PC-3 (cell line): ENCODE results near the gene CEP112. TPM values are rescaled to one million over a fixed set of nuclear protein-coding genes. Genes with fewer than 3 reads are reported as not detected.

Source experiments
- ATAC-seq: fragments of 200-7000 bp; cut with Tn5 transposase; 2 replicates; pipeline ENCODE4 v1.9.1; 2020; ENCODE audit warnings: mild to moderate bottlenecking, moderate library complexity
- BruUV-seq: library from RNA; stranded (reverse); fragments of 400-500 nt; replicated peaks from 2 replicates; lab custom pipeline; 2021; lab: Mats Ljungman, UMichigan
- CTCF ChIA-PET: fragments of 300-600 bp; sonication (Branson Sonifier 250); formaldehyde crosslinking; loops from one replicate; lab custom pipeline; 2022; ENCODE audit warnings: antibody characterized with exemption; lab: Charles Lee
- POLR2A ChIA-PET: fragments of 300-600 bp; sonication (Branson Sonifier 250); formaldehyde crosslinking; loops from one replicate; lab custom pipeline; 2022; ENCODE audit warnings: antibody characterized with exemption; ENCODE audit not compliant: unreplicated experiment; lab: Charles Lee
- DNase-seq: peaks from one replicate; pipeline ENCODE4 v3.0.0-alpha.2; 2015
- H2AFZ ChIP-seq: fragments of 300-600 bp; sonication (generic); 2 replicates; pipeline ENCODE4 v1.6.0; 2016; ENCODE audit warnings: antibody characterized with exemption, low read length
- H3F3A ChIP-seq: fragments of 300-600 bp; sonication (generic); one replicate; pipeline ENCODE4 v1.6.0; 2017; ENCODE audit warnings: antibody characterized with exemption, low read length, control low read depth, mild to moderate bottlenecking; ENCODE audit not compliant: unreplicated experiment
- H3K27ac ChIP-seq: fragments of 300-600 bp; sonication (generic); 2 replicates; pipeline ENCODE4 v1.5.1; 2016; ENCODE audit warnings: mild to moderate bottlenecking, low read length
- H3K27me3 ChIP-seq: fragments of 300-600 bp; sonication (generic); 2 replicates; pipeline ENCODE4 v1.6.1; 2016; ENCODE audit warnings: low read length, mixed read lengths
- H3K36me3 ChIP-seq: fragments of 300-600 bp; sonication (generic); 2 replicates; pipeline ENCODE4 v1.6.1; 2016; ENCODE audit warnings: low read depth, mixed run types, low read length, mixed read lengths
- H3K4me1 ChIP-seq: fragments of 300-600 bp; sonication (generic); 2 replicates; pipeline ENCODE4 v1.5.1; 2016; ENCODE audit warnings: low read length; ENCODE audit not compliant: insufficient read depth
- H3K4me2 ChIP-seq: fragments of 300-600 bp; sonication (generic); 2 replicates; pipeline ENCODE4 v1.6.0; 2016; ENCODE audit warnings: low read length
- H3K4me3 ChIP-seq: fragments of 300-600 bp; sonication (generic); 2 replicates; pipeline ENCODE4 v1.5.1; 2016; ENCODE audit warnings: mild to moderate bottlenecking, low read length, mixed read lengths
- H3K79me2 ChIP-seq: fragments of 300-600 bp; sonication (generic); 2 replicates; pipeline ENCODE4 v1.6.1; 2017; ENCODE audit warnings: low read length, mixed read lengths
- H3K9ac ChIP-seq: fragments of 300-600 bp; sonication (generic); 2 replicates; pipeline ENCODE4 v1.6.0; 2016; ENCODE audit warnings: mild to moderate bottlenecking, low read length
- H3K9me2 ChIP-seq: fragments of 300-600 bp; sonication (generic); replicated peaks from 2 replicates; pipeline ENCODE4 v1.6.1; 2016; ENCODE audit warnings: mixed run types, low read length, mixed read lengths
- H3K9me3 ChIP-seq: fragments of 300-600 bp; sonication (generic); 2 replicates; pipeline ENCODE4 v1.6.1; 2016; ENCODE audit warnings: low read length, mixed read lengths
- H4K20me1 ChIP-seq: fragments of 300-600 bp; sonication (generic); 2 replicates; pipeline ENCODE4 v1.6.1; 2016; ENCODE audit warnings: low read length, mixed read lengths
- EZH2 ChIP-seq: fragments of 300-600 bp; sonication (generic); IDR thresholded peaks from one replicate; pipeline ENCODE4 v1.6.1; 2017; ENCODE audit warnings: antibody characterized with exemption, mild to moderate bottlenecking, low read length; ENCODE audit not compliant: unreplicated experiment
- EZH2phosphoT487 ChIP-seq: fragments of 300-600 bp; sonication (generic); IDR thresholded peaks from 2 replicates; pipeline ENCODE4 v1.6.1; 2018; ENCODE audit warnings: mild to moderate bottlenecking, antibody characterized with exemption, low read length, borderline replicate concordance
- intact Hi-C: fragments of 100-400 bp; cut with micrococcal nuclease; formaldehyde crosslinking; loops from 2 replicates; pipeline ENCODE4 v1.9.0; 2023
- total RNA-seq: library from RNA; depleted of rRNA; stranded (reverse); fragments of >200 nt; gene quantifications from 2 replicates; pipeline ENCODE4 v1.2.3, GENCODE V29; 2014
- TF ChIP-seq, protein P1 (sequence below): fragments of 300-600 bp; sonication (generic); conservative IDR thresholded peaks from 2 replicates; pipeline ENCODE4 v1.5.1; 2017; ENCODE audit warnings: antibody characterized with exemption, low read depth, mild to moderate bottlenecking, low read length

The CEP112 gene
- total RNA-seq, 1 experiment from 2014 or later = 6.5 TPM

DNA sequence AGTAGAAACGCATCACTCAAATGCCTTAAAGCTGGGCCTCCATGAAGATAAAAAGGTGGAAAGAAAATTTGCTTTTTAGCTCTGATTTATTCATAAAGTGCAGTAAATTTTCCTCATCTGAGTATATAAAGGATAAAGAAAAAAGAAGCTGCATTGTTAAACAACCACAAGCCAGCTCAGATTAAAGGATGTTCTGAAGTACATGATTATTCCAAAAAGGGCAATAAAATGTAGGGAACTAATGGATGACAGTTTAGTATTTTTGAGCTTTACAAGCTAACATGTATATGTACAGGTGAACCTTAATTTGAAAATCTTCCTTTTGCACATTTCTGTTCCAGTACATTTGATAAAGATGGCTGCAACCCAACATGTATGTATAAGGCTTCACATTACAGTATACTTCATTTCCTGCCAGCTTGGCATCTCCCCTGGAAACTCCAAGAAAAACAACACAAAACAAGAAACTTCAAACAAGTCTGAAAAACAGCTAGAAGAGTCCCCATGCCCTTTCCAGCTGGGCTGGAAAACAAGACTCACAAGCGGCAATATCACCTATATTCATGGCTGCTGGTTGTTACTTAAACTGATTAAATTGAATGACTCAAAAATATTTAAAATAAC is 225.7 kb downstream of the CEP112 start:
- Histone ChIP-seq H3K79me2 (no peaks in the 10 kb centered on the region), H3K9ac (no peak overlapping the region), H3K9me3 (peaks cover 19% of the 10 kb centered on the region), H3K9me2 (no peaks in the 10 kb centered on the region), H3K36me3 (no peaks in the 10 kb centered on the region), H3K27ac (no peak overlapping the region), H2AFZ (no peak overlapping the region), H3F3A (peaks cover 20% of the 10 kb centered on the region), H3K4me2 (no peak overlapping the region), H3K4me1 (no peaks in the 10 kb centered on the region), H3K4me3 (no peak overlapping the region), H3K27me3 (no peaks in the 10 kb centered on the region), H4K20me1 (no peaks in the 10 kb centered on the region)
- no peak for DNase-seq
- POLR2A ChIA-PET = no interaction called here
- CTCF ChIA-PET = no interaction called here
- ATAC-seq = no peak
- intact Hi-C loops = no loop called here
- no TSS peak for BruUV-seq
- TF ChIP-seq, protein P1, sequence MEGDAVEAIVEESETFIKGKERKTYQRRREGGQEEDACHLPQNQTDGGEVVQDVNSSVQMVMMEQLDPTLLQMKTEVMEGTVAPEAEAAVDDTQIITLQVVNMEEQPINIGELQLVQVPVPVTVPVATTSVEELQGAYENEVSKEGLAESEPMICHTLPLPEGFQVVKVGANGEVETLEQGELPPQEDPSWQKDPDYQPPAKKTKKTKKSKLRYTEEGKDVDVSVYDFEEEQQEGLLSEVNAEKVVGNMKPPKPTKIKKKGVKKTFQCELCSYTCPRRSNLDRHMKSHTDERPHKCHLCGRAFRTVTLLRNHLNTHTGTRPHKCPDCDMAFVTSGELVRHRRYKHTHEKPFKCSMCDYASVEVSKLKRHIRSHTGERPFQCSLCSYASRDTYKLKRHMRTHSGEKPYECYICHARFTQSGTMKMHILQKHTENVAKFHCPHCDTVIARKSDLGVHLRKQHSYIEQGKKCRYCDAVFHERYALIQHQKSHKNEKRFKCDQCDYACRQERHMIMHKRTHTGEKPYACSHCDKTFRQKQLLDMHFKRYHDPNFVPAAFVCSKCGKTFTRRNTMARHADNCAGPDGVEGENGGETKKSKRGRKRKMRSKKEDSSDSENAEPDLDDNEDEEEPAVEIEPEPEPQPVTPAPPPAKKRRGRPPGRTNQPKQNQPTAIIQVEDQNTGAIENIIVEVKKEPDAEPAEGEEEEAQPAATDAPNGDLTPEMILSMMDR = no peak
- TF ChIP-seq EZH2 (no peak), EZH2phosphoT487 (no peak)

DNA sequence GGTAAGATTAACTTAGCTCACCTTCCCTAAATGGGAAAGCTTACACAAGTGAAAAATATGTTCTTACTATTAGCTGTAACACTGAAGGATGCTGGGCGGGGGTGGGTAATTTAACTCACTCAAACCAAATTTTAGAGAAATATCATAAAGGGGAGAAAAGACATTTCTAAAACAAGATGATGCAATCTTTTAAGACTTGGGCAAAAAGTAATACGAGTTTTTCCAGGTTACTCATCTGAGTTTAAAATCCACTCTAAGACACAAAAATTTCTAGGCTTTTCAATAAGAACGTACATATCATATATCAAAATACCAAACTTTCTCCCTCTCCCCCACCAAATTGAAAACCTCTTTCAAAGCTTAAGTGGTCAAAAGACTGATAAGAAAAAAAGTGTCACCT is 228.8 kb downstream of the CEP112 start:
- POLR2A ChIA-PET = no interaction called here
- no peak overlapping the region for H3K9ac ChIP-seq
- H4K20me1 ChIP-seq = no peaks in the 10 kb centered on the region
- TF ChIP-seq, protein P1 = no peak
- TF ChIP-seq EZH2 = no peak
- TF ChIP-seq EZH2phosphoT487 = no peak
- no peaks in the 10 kb centered on the region for H3K27me3 ChIP-seq
- no peaks in the 10 kb centered on the region for H3K9me2 ChIP-seq
- no TSS peak for BruUV-seq
- no peak overlapping the region for H2AFZ ChIP-seq
- ATAC-seq (no peak), DNase-seq (no peak)
- H3K4me1 ChIP-seq = no peaks in the 10 kb centered on the region
- no peak overlapping the region for H3K4me3 ChIP-seq
- H3K9me3 ChIP-seq = no peaks in the 10 kb centered on the region
- no peak overlapping the region for H3K27ac ChIP-seq
- CTCF ChIA-PET = no interaction called here
- H3F3A ChIP-seq = no peaks in the 10 kb centered on the region
- intact Hi-C loops = no loop called here
- H3K4me2 ChIP-seq = no peak overlapping the region
- no peaks in the 10 kb centered on the region for H3K36me3 ChIP-seq
- no peaks in the 10 kb centered on the region for H3K79me2 ChIP-seq

DNA sequence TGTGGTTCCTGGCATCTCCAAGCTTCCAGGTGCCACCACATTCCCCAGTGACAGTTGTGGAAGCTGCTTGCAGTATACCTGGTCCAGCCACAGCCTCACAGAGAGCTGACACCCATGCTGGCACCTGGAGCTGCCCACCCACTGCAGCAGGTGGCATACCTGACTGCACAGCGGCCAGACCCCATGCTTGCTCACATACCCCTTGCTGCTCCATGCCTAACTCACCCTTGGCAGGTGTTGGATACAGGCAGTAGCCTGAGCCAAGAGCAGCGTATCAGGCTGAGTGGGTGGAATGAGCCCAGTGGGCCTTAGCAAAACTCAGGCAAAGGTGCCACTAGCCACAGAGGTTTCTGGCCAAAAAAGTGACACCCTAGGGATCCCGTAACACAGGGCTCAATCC is 232.3 kb downstream of the CEP112 start:
- H3K27me3 ChIP-seq = no peaks in the 10 kb centered on the region
- H4K20me1 ChIP-seq = no peaks in the 10 kb centered on the region
- intact Hi-C loops = no loop called here
- H3F3A ChIP-seq = no peaks in the 10 kb centered on the region
- no TSS peak for BruUV-seq
- H3K4me1 ChIP-seq = no peaks in the 10 kb centered on the region
- no peak overlapping the region for H3K4me2 ChIP-seq
- H3K4me3 ChIP-seq = no peak overlapping the region
- H3K9me3 ChIP-seq = no peaks in the 10 kb centered on the region
- no peak overlapping the region for H3K9ac ChIP-seq
- no peak for DNase-seq
- no peak overlapping the region for H2AFZ ChIP-seq
- no peaks in the 10 kb centered on the region for H3K9me2 ChIP-seq
- H3K36me3 ChIP-seq = no peaks in the 10 kb centered on the region
- no peak for ATAC-seq
- H3K79me2 ChIP-seq = no peaks in the 10 kb centered on the region
- TF ChIP-seq, protein P1 = no peak
- no peak for TF ChIP-seq EZH2phosphoT487
- no peak for TF ChIP-seq EZH2
- ChIA-PET POLR2A (no interaction called here), CTCF (no interaction called here)
- no peak overlapping the region for H3K27ac ChIP-seq
